ENCODE measurements around the gene FOXO1. TPM values are rescaled to one million over a fixed set of nuclear protein-coding genes. Genes with fewer than 3 reads are reported as not detected.

Gene FOXO1
- total and polyA plus RNA-seq, 9 of the 15 experiments (the other 6 are each of a cell fraction or from before 2014, with no cell fraction given) = 0.04 to 0.73 (median 0.20) TPM

DNA sequence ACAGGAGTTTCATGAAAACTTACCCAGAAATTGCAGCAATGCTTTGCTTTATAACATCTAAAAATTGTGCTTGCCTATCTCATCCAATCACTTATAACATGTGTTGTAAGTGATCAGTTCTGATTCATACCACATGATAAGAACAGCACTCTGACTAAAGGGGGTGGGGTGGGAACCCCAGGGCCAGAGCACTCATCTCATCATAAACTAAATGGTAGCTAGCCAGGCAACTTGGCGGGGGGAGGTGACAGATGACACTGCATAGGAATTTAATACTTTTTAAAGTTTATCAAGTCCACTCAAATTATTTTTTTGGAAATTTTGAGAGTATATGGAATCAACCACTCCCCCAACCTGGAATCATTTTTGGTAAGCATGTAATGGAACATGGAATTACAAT is 42.1 kb downstream of the FOXO1 start:
- Histone ChIP-seq H2AFZ (ENCODE audit: low read depth, low read length) (no peak overlapping the region), H3K4me3 (no peak overlapping the region), H4K20me1 (replicated peaks; ENCODE audit: control insufficient read depth, insufficient read depth, low read length) (0 out of 2 replicates have a peak, but pooled peaks cover 5% of the 10 kb centered on the region), H3K79me2 (ENCODE audit: control insufficient read depth, insufficient read depth, low read length) (no peaks in the 10 kb centered on the region), H3K4me1 (replicated peaks in 1 of 2; ENCODE audit: control insufficient read depth in 2 of 2, insufficient read depth in 2 of 2, low read length in 2 of 2) (no peaks in the 10 kb centered on the region), H3K36me3 (ENCODE audit: control insufficient read depth, insufficient read depth, low read length) (no peaks in the 10 kb centered on the region), H3K27me3 (ENCODE audit: control insufficient read depth in 2 of 2, insufficient read depth in 2 of 2, low read length in 2 of 2) (peaks cover 0 to 10% of the 10 kb centered on the region in 2 experiments; a peak in 3 of 5 replicates), H3K27ac (ENCODE audit: extremely low read depth, low read depth, low read length) (no peak overlapping the region), H3K9me1 (ENCODE audit: control insufficient read depth, insufficient read depth, low read length) (no peaks in the 10 kb centered on the region), H3K9me3 (replicated peaks; ENCODE audit: control insufficient read depth, insufficient read depth, low read depth, low read length) (no peaks in the 10 kb centered on the region), H3K9ac (ENCODE audit: insufficient read depth in 1 of 2, low read depth in 2 of 2, low read length in 2 of 2) (no peak overlapping the region), H3K4me2 (ENCODE audit: insufficient read depth, low read length) (no peak overlapping the region)
- in situ Hi-C loops (cut with MboI) = no loop called here
- ATAC-seq (no peak), DNase-seq (ENCODE audit: extremely low read depth in 1 of 4, low spot score in 3 of 4) (no peak), FAIRE-seq (no peak)
- no TSS peak for BruUV-seq (replicated peaks)
- no peak for TF ChIP-seq ZNF133 (CRISPR knock-in tag; IDR thresholded peaks at IDR 0.05)
- TF ChIP-seq, protein P1, sequence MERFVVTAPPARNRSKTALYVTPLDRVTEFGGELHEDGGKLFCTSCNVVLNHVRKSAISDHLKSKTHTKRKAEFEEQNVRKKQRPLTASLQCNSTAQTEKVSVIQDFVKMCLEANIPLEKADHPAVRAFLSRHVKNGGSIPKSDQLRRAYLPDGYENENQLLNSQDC (CRISPR knock-in tag; IDR thresholded peaks at IDR 0.05) = no peak
- TF ChIP-seq ZNF431 (CRISPR knock-in tag; IDR thresholded peaks at IDR 0.05) = no peak
- 0% methylated on average over 1 of the region's 1 CpG for WGBS (ENCODE audit: insufficient coverage, low coverage, missing lambda C conversion rate)
- intact Hi-C loops (cut with micrococcal nuclease) = no loop called here
- POLR2A ChIA-PET = interaction anchor here (0.6 kb wide), 1 partner anchor 1604 kb away, joined by 3 read pairs; no protein-coding TSS in a partner anchor
- CTCF ChIA-PET (ENCODE audit: low intra/inter-chr PET ratio) = no interaction called here

DNA sequence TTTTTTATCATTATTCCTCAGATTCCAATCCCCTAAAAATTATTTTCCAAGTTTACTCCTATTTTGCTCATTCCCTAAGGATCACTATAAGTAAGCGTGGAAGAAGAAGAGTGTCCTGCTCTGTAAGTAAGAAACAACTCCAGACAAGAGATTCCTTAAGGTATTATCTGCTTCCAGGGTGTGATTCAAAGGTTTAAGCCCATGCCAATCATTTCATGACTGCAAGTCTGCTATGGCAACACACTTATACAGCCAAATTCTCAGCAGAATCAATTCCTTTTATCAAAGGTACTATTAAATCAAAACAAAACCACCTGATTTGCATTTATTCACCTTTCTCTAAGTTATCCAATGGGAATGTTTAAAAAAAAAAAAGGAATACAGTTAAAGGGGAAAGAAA is 43.7 kb downstream of the FOXO1 start:
- in situ Hi-C loops (cut with MboI) (no loop called here), intact Hi-C loops (cut with micrococcal nuclease) (no loop called here)
- Histone ChIP-seq H3K36me3 (ENCODE audit: control insufficient read depth, insufficient read depth, low read length) (no peaks in the 10 kb centered on the region), H3K27ac (ENCODE audit: extremely low read depth, low read depth, low read length) (no peak overlapping the region), H4K20me1 (replicated peaks; ENCODE audit: control insufficient read depth, insufficient read depth, low read length) (0 out of 2 replicates have a peak, but pooled peaks cover 5% of the 10 kb centered on the region), H3K4me3 (no peak overlapping the region), H3K9me3 (replicated peaks; ENCODE audit: control insufficient read depth, insufficient read depth, low read depth, low read length) (no peaks in the 10 kb centered on the region), H2AFZ (ENCODE audit: low read depth, low read length) (no peak overlapping the region), H3K27me3 (ENCODE audit: control insufficient read depth in 2 of 2, insufficient read depth in 2 of 2, low read length in 2 of 2) (peaks cover 4 to 11% of the 10 kb centered on the region in 2 experiments; a peak in 4 of 5 replicates), H3K4me1 (replicated peaks in 1 of 2; ENCODE audit: control insufficient read depth in 2 of 2, insufficient read depth in 2 of 2, low read length in 2 of 2) (no peaks in the 10 kb centered on the region), H3K9me1 (ENCODE audit: control insufficient read depth, insufficient read depth, low read length) (no peaks in the 10 kb centered on the region), H3K9ac (ENCODE audit: insufficient read depth in 1 of 2, low read depth in 2 of 2, low read length in 2 of 2) (no peak overlapping the region), H3K79me2 (ENCODE audit: control insufficient read depth, insufficient read depth, low read length) (no peaks in the 10 kb centered on the region), H3K4me2 (ENCODE audit: insufficient read depth, low read length) (no peak overlapping the region)
- no peak for ATAC-seq
- no peak for FAIRE-seq
- BruUV-seq (replicated peaks) = no TSS peak
- WGBS (ENCODE audit: insufficient coverage, low coverage, missing lambda C conversion rate) = 7% methylated on average over 1 of the region's 1 CpG
- POLR2A ChIA-PET = no interaction called here
- DNase-seq (ENCODE audit: extremely low read depth in 1 of 4, low spot score in 3 of 4) = no peak
- CTCF ChIA-PET (ENCODE audit: low intra/inter-chr PET ratio) = no interaction called here
- TF ChIP-seq, protein P2, sequence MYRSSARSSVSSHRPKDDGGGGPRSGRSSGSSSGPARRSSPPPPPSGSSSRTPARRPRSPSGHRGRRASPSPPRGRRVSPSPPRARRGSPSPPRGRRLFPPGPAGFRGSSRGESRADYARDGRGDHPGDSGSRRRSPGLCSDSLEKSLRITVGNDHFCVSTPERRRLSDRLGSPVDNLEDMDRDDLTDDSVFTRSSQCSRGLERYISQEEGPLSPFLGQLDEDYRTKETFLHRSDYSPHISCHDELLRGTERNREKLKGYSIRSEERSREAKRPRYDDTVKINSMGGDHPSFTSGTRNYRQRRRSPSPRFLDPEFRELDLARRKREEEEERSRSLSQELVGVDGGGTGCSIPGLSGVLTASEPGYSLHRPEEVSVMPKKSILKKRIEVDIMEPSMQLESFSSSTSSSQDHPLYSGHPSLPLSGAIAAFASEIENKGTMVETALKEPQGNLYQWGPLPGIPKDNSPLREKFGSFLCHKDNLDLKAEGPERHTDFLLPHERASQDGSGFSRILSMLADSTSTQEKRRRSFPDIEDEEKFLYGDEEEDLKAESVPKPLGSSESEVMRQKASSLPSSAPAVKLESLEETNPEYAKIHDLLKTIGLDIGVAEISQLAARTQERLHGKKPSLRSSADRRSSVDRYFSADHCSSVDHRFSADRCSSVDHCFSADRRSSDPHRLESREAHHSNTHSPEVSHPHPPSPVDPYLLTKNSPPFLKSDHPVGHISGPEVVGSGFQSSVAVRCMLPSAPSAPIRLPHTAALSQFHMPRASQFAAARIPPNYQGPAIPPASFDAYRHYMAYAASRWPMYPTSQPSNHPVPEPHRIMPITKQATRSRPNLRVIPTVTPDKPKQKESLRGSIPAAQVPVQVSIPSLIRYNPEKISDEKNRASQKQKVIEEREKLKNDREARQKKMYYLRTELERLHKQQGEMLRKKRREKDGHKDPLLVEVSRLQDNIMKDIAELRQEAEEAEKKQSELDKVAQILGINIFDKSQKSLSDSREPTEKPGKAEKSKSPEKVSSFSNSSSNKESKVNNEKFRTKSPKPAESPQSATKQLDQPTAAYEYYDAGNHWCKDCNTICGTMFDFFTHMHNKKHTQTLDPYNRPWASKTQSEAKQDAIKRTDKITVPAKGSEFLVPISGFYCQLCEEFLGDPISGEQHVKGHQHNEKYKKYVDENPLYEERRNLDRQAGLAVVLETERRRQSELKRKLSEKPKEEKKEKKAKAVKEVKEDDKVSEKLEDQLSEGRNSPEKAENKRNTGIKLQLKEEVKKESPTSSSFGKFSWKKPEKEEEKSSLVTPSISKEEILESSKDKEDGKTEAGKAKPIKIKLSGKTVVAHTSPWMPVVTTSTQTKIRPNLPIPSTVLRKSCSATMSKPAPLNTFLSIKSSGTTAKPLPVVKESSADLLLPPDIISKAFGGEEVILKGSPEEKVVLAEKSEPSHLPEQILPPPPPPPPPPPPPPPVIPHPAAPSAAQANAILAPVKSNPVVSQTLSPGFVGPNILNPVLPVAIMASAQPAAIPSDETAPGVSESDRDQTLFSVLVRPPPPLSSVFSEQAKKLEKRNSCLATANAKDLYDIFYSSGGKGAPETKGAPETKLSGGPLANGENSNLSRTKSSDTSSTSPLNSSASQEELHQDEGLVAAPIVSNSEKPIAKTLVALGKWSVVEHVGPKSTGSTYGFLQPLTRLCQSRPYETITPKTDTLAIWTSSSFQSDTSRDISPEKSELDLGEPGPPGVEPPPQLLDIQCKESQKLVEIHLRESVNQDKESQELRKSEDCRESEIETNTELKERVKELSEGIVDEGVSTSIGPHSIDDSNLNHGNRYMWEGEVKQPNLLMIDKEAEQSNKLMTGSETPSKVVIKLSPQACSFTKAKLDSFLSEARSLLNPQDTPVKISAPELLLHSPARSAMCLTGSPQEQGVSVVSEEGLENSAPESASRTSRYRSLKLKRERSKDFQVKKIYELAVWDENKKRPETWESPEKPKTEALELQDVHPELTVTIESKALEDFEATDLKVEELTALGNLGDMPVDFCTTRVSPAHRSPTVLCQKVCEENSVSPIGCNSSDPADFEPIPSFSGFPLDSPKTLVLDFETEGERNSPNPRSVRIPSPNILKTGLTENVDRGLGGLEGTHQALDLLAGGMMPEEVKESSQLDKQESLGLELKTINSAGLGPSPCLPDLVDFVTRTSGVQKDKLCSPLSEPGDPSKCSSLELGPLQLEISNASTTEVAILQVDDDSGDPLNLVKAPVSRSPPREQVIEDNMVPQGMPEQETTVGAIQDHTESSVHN (IDR thresholded peaks at IDR 0.05; ENCODE audit: borderline replicate concordance in 1 of 2, low read depth in 1 of 2) = no peak
